Hindlimb muscle (tissue), 1 donor: ENCODE results near the gene TICRR. TPM values are rescaled to one million over a fixed set of nuclear protein-coding genes. Genes with fewer than 3 reads are reported as not detected.

Experiments used
- DNase-seq: peaks from one replicate; pipeline ENCODE4 v3.0.0-alpha.2; 2013
- polyA plus RNA-seq: library from polyadenylated mRNA; unstranded; fragments of 120-200 nt; gene quantifications from one replicate; pipeline ENCODE4 v1.2.1, GENCODE V29; 2013; ENCODE audit not compliant: insufficient read length

TICRR gene
- polyA plus RNA-seq, 1 donor: 3.8 TPM

DNA sequence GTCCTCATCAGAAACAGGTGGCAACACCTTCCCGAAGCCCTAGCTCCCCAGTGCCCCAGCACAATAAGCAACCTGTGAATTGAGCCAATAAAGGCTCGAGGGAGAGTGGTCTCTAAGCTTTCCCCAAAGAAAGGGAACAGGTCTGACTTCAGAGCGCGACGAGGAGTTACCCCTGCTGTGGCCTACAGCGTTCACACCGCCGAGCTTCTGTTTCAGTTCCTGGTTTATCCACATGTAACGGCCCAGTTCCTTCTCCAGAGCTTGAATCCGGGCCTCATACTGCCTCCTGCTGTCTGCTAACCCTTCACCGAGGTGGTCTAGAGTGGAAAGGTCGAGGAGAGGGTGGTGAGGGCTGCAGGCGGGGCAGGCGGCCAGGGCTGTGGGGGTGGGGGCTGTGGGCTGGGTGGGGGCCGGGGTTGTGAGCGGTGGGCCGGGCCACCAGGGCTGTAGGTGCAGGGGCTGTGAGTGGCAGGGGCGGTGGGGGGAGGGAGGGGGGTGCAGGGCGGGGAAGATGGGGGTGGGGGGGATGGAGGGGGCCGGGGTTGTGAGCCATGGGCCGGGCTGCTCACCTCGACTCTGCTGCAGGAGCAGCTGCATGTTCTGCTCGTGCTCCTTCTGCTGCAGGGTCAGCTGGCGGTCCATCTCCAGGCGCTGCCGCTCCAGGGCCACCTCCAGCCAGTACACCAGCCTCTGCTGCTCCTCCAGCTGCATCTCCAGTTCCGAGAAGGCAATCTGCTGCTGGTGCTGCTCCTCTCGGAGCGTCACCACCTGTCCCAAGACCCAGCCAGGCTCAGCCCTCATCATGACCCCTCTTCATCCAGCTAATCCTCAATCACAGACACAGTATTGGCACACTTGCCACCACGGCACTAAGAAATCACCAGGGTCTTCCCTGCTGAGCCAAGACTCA is 53.8 kb downstream of the TICRR start:
- no peak for DNase-seq

- DNase-seq: no peak
These were observed 54.6 kb downstream of the TICRR start for GRCh38 chr15:89629829-89630228.

DNA sequence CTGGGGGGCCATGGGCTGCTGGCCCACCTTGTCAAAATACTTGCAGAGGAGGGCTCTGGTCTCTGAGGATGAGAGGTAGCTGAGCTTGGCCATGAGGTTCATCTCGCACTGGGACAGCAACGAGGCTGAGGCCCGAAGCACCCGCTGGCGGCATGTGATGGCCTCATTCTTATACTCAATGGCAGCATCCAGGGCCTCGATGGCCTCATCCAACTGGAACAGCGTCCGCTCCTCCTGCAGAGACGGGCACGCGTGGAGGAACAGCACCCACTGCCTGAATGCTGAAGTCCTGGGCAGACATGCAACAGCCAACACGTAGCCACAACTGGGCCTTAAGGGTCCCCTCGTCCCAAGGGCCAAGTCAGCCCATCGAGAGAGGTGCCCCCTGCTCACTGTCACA is 55.0 kb downstream of the TICRR start:
- DNase-seq: no peak

- DNase-seq: no peak
These were observed 56.0 kb downstream of the TICRR start for GRCh38 chr15:89630974-89631901.

DNA sequence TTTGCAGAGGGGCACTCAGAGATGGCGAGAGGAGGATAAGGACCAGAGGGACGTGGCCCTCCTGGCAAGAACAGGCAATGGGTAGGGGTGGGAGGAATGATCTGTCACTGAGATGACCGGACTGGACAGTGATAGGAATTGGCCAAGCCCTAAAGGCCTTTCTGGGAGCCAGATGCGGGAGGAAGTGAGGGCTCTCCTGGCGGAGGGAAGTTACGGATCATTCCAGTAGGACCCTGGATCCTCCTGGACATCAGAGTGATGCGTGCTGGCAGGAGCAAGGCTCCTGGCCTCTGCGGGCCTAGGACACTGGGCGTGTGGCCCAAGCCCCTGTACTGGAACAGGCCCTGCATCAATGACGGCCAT is 56.6 kb downstream of the TICRR start:
- DNase-seq: no peak

- no peak for DNase-seq
These were observed 57.5 kb downstream of the TICRR start for GRCh38 chr15:89632563-89633430.

- DNase-seq: no peak
These were observed 58.3 kb downstream of the TICRR start for GRCh38 chr15:89633585-89633984.

- no peak for DNase-seq
These were observed 65.0 kb downstream of the TICRR start for GRCh38 chr15:89640245-89640644.

- no peak for DNase-seq
These were observed 65.8 kb downstream of the TICRR start for GRCh38 chr15:89641053-89641452.

- DNase-seq: no peak
These were observed 66.8 kb downstream of the TICRR start for GRCh38 chr15:89642106-89642505.

DNA sequence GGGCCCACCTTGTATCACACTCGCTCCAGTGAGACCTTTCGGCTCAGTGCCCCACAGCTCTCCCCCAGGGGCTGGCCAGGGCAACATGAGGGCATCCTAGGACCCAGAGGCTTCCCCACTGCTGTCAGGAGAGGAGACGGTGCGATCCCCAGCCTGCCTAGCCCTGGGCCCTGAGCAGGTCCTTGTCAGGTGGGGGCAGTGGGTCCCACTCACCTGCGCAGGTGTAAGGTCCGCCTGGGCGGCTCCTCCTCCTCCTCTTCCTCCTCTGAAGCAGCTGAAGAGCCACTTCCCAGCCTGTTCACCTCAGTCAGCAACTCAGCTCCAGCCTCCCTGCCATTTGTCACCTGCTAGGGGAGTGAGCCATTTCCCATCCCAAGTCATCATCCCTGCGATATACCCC is 70.4 kb downstream of the TICRR start:
- DNase-seq: no peak

DNA sequence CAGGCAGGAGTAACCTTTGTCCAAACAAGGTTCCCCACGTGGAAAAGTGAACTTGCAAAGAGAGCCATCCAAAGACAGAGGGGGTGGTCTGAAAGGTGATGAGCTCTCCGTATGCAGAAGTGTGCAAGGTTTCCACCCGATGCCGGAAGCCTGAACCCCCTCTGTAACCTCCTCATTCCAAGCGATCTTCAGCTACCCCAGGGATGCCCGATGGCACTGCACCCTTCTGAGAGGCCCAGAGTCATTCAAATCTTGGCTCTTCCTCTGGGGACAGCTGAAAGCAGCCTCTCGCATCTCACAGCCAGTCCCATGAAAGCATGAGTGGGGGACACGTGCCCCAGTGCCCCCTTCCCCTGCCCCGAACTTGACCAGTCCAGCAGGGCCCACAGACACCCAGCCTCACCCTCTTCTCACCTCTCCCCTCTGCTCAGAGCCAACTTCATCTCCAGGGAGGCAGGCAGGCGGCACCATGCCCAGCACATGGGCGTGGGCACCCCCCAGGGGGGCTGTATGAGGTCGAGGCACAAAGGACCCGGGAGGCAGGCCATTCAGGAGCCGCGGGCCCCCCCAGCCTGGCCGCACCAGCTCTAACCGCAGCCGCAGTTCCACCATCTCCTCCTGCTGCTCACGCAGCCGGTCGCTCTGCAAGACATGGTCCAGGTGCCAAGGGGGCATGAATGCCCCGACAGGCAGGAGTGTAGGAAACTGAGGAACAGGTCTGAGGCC is 71.3 kb downstream of the TICRR start:
- DNase-seq: no peak

GRCh38 chr15:89647191-89647851 is 72.1 kb downstream of the TICRR start:
- DNase-seq: peak; percentile 66

DNA sequence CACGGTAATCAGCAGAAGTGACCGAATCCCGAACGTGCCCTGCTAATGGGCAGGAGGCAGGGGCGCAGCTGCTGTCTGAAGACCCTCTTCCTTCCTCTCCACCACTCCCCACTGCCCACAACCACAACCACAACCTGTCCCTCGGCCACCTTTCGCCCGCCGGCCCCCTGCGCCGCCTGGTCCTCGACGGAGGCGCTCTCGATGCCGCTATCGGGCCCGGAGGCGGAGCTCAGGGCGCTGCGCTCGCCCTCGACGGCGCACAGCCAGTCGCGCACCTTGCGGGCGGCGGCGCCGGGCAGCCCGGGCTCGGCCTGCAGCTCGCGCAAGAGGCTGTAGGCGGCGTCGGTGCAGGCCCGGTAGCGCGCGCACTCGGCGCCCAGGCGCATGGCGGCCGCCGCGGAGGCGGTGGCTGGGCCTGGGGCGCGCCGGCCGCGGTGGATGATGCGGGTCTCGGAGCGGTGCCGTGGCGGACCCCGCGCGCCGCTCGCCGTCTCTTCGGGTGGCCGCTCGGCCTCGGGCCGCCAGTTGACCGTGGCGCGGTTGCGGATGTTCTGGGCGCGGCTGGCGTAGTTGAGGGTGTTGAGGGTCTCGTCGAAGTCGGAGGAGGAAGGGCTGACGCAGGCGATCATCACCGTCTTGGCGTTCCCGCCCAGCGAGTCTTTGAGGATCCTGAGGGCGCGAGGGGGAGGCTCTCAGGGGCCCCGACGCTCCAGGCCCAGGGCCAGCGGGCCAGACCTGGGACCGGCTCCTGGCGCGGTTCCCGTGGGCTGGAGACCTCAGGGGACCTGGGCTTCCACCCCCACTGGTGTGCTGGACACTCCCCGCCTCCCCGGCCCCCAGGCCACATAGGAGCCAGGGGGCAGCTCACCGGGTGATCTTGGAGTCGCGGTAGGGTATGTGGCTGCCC is 73.1 kb downstream of the TICRR start:
- no peak for DNase-seq

- DNase-seq: no peak
These were observed 73.8 kb downstream of the TICRR start for GRCh38 chr15:89649013-89649625.

DNA sequence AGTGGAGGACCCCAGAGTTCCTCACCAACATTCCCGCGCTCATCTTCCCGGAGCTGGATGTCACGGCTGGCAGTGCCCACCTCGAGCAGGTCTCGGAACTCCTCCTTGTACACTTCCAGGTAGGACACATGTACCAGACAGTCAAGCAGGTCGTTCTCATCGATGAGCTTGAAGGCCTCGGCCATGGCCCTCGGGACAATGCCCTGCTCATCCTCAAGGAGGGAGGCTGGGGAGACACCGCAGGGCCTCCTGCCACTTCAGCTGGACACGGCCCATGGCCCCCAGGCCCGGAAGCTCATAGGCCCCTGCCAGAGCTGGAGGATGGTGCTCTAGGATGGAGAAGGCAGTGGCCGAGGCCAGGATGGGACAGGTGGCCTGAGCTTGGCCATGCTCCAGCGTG is 74.4 kb downstream of the TICRR start:
- no peak for DNase-seq

DNA sequence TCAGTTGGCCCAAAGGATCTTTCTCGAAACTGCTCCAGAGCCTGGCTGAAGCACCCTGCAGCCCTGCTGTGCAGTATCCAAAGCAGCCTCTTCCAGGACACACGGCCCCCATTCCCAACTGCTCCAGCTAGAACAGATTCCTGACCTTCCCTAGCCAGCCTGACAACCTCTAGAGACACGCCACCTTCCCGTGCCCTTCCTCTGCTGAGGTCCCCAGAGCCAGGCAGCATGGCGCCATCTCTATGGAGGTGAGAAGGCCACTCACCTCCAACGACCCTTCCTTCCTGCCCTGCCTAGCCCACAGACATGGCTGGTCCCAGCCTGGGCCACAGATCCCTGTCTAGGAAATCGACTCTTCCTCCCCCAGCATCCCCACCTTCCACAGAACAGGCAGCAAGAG is 76.9 kb downstream of the TICRR start:
- DNase-seq: no peak

DNA sequence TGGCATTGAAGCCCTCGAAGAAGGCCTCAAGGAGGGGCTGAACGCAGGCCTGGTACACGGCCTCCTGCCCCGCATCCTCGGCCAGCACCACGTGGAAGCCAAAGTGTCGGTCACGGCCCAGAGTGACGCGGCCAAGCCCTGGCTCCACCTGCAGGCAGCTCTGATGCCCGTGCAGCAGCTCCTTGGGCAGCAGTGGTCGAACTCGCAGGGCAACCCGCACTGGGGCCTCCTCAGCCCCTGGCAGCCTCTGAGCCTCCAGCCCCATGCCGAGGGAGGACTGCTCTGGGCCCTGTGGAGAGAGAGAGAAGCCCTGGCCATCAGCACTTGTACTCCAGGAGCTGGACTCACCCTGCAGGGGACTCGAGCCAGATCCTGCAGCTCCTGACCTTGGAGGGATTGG is 77.4 kb downstream of the TICRR start:
- no peak for DNase-seq

GRCh38 chr15:89653578-89653977 is 78.3 kb downstream of the TICRR start:
- no peak for DNase-seq

GRCh38 chr15:89654301-89654761 is 79.1 kb downstream of the TICRR start:
- no peak for DNase-seq
